Measurements from ENCODE around the gene SLC6A17. TPM values are rescaled to one million over a fixed set of nuclear protein-coding genes. Genes with fewer than 3 reads are reported as not detected.

SLC6A17 gene
- total and polyA plus RNA-seq, 2 donors: under 0.01 to 0.30 TPM

GRCh38 chr1:110243574-110243973, 93.3 kb downstream of the SLC6A17 start:
- Histone ChIP-seq H3K4me1 (ENCODE audit: control insufficient read depth in 2 of 2, insufficient read depth in 2 of 2, low read length in 2 of 2) (peaks cover 0 to 10% of the 10 kb centered on the region in 2 donors), H3K36me3 (ENCODE audit: control insufficient read depth in 2 of 2, insufficient read depth in 2 of 2, low read length in 1 of 2) (no peaks in the 10 kb centered on the region), H3K4me3 (ENCODE audit: low read length in 2 of 2) (no peak overlapping the region), H3K27ac (ENCODE audit: low read depth in 1 of 2, low read length in 1 of 2) (no peak overlapping the region), H3K27me3 (ENCODE audit: control insufficient read depth in 2 of 2, insufficient read depth in 1 of 2, low read length in 1 of 2) (peaks cover 0 to 2% of the 10 kb centered on the region in 2 donors), H3K9me3 (ENCODE audit: control insufficient read depth in 2 of 2, insufficient read depth in 1 of 2, low read length in 1 of 2) (no peaks in the 10 kb centered on the region)
- DNase-seq (ENCODE audit: low read depth in 6 of 9, low spot score in 9 of 9): peak in 5 of 9 donors; percentile 16 to 49 (median 26)
- 9% methylated on average over 9 of the region's 9 CpGs for WGBS

- 91% methylated on average over 9 of the region's 9 CpGs for WGBS
- H3K4me1 ChIP-seq (ENCODE audit: control insufficient read depth in 2 of 2, insufficient read depth in 2 of 2, low read length in 2 of 2): peaks cover 0 to 10% of the 10 kb centered on the region in 2 donors
- H3K27me3 ChIP-seq (ENCODE audit: control insufficient read depth in 2 of 2, insufficient read depth in 1 of 2, low read length in 1 of 2): no peaks in the 10 kb centered on the region
- no peak overlapping the region for H3K27ac ChIP-seq (ENCODE audit: low read depth in 1 of 2, low read length in 1 of 2)
- no peak overlapping the region for H3K4me3 ChIP-seq (ENCODE audit: low read length in 2 of 2)
- no peaks in the 10 kb centered on the region for H3K36me3 ChIP-seq (ENCODE audit: control insufficient read depth in 2 of 2, insufficient read depth in 2 of 2, low read length in 1 of 2)
- H3K9me3 ChIP-seq (ENCODE audit: control insufficient read depth in 2 of 2, insufficient read depth in 1 of 2, low read length in 1 of 2): no peaks in the 10 kb centered on the region
- no peak for DNase-seq (ENCODE audit: low read depth in 6 of 9, low spot score in 9 of 9)
Measured at GRCh38 chr1:110245876-110246620, 95.8 kb downstream of the SLC6A17 start.

DNA sequence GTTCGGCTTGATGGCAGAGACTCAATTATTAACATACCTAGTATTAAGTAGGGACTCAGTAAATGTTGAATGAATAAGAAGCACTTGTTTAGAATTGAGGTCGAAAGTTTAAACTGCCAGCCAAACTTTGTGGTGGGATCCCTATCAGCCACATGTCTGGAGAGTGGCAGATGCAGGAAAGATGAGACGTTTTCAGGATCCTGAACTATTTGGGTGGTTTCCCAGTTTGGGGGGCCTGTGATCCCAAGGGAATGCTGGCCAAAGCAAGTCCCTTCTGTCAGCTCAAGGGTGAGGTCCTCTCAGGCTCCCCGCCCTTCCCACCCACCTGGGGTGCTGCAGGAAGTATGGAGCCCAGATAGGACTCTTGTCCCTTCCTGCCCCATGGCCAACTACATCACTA, 98.5 kb downstream of the SLC6A17 start:
- Histone ChIP-seq H3K4me3 (ENCODE audit: low read length in 2 of 2) (no peak overlapping the region), H3K9me3 (ENCODE audit: control insufficient read depth in 2 of 2, insufficient read depth in 1 of 2, low read length in 1 of 2) (no peaks in the 10 kb centered on the region), H3K27ac (ENCODE audit: low read depth in 1 of 2, low read length in 1 of 2) (no peak overlapping the region), H3K27me3 (ENCODE audit: control insufficient read depth in 2 of 2, insufficient read depth in 1 of 2, low read length in 1 of 2) (no peaks in the 10 kb centered on the region), H3K36me3 (ENCODE audit: control insufficient read depth in 2 of 2, insufficient read depth in 2 of 2, low read length in 1 of 2) (no peaks in the 10 kb centered on the region), H3K4me1 (ENCODE audit: control insufficient read depth in 2 of 2, insufficient read depth in 2 of 2, low read length in 2 of 2) (peaks cover 0 to 4% of the 10 kb centered on the region in 2 donors)
- 87% methylated on average over 4 of the region's 4 CpGs for WGBS
- no peak for DNase-seq (ENCODE audit: low read depth in 6 of 9, low spot score in 9 of 9)

DNA sequence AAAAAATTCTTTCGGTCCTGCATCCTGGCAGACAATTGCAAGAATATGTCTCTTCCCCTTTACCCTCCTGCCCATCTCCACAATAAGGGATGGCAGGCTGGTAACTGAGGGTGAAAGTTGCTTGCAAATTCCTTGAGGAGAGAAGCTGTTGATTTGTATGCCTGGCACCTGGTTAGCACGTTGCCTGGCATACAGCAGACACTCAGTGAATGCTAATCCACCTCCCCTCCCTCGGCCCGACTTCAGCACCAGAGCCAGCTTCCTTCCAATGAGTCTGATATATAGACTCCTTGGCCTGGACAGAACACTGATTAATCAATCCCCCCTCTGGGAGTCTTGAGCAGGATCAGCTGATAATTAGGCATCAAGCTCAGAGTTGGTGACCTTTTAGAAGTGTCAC, 99.0 kb downstream of the SLC6A17 start:
- 97% methylated on average over 4 of the region's 4 CpGs for WGBS
- H3K9me3 ChIP-seq (ENCODE audit: control insufficient read depth in 2 of 2, insufficient read depth in 1 of 2, low read length in 1 of 2): no peaks in the 10 kb centered on the region

DNA sequence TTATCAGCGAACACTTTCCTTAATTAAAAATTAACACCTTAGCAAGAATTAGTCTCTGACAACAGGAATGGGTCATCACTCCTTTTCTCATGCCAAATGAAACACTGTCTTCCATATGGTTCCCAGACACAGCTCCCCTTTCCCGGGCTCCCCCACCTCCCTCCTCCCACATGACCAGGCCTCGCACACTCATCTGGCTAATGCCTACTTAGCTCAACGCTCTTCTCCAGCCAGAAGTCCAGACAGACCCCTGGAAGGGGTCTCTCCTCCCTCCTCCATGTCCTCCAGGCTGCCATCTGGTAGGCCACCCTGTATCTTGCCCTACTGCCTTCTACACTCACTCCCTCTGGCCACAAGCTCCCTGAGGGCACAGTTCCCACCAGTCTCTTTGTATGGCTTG, 99.7 kb downstream of the SLC6A17 start:
- 87% methylated on average over 4 of the region's 4 CpGs for WGBS
- DNase-seq (ENCODE audit: low read depth in 6 of 9, low spot score in 9 of 9): no peak
- Histone ChIP-seq H3K9me3 (ENCODE audit: control insufficient read depth in 2 of 2, insufficient read depth in 1 of 2, low read length in 1 of 2) (no peaks in the 10 kb centered on the region), H3K4me1 (ENCODE audit: control insufficient read depth in 2 of 2, insufficient read depth in 2 of 2, low read length in 2 of 2) (no peaks in the 10 kb centered on the region), H3K27me3 (ENCODE audit: control insufficient read depth in 2 of 2, insufficient read depth in 1 of 2, low read length in 1 of 2) (no peaks in the 10 kb centered on the region), H3K4me3 (ENCODE audit: low read length in 2 of 2) (no peak overlapping the region), H3K27ac (ENCODE audit: low read depth in 1 of 2, low read length in 1 of 2) (no peak overlapping the region), H3K36me3 (ENCODE audit: control insufficient read depth in 2 of 2, insufficient read depth in 2 of 2, low read length in 1 of 2) (no peaks in the 10 kb centered on the region)

More for the DNA sequence above, 99.0 kb downstream of the SLC6A17 start:
- Histone ChIP-seq H3K36me3 (ENCODE audit: control insufficient read depth in 2 of 2, insufficient read depth in 2 of 2, low read length in 1 of 2) (no peaks in the 10 kb centered on the region), H3K4me3 (ENCODE audit: low read length in 2 of 2) (no peak overlapping the region), H3K27me3 (ENCODE audit: control insufficient read depth in 2 of 2, insufficient read depth in 1 of 2, low read length in 1 of 2) (no peaks in the 10 kb centered on the region), H3K4me1 (ENCODE audit: control insufficient read depth in 2 of 2, insufficient read depth in 2 of 2, low read length in 2 of 2) (no peaks in the 10 kb centered on the region), H3K27ac (ENCODE audit: low read depth in 1 of 2, low read length in 1 of 2) (no peak overlapping the region)
- no peak for DNase-seq (ENCODE audit: low read depth in 6 of 9, low spot score in 9 of 9)

GRCh38 chr1:110250749-110251148, 100.5 kb downstream of the SLC6A17 start:
- Histone ChIP-seq H3K36me3 (ENCODE audit: control insufficient read depth in 2 of 2, insufficient read depth in 2 of 2, low read length in 1 of 2) (no peaks in the 10 kb centered on the region), H3K4me3 (ENCODE audit: low read length in 2 of 2) (no peak overlapping the region), H3K27me3 (ENCODE audit: control insufficient read depth in 2 of 2, insufficient read depth in 1 of 2, low read length in 1 of 2) (no peaks in the 10 kb centered on the region), H3K9me3 (ENCODE audit: control insufficient read depth in 2 of 2, insufficient read depth in 1 of 2, low read length in 1 of 2) (no peaks in the 10 kb centered on the region), H3K4me1 (ENCODE audit: control insufficient read depth in 2 of 2, insufficient read depth in 2 of 2, low read length in 2 of 2) (no peaks in the 10 kb centered on the region), H3K27ac (ENCODE audit: low read depth in 1 of 2, low read length in 1 of 2) (no peak overlapping the region)
- DNase-seq (ENCODE audit: low read depth in 6 of 9, low spot score in 9 of 9): no peak
- WGBS: 73% methylated on average over 2 of the region's 2 CpGs

Other genes with a start within 250 kb of the SLC6A17 start
- gene CSF1, start 239.6 kb upstream of the SLC6A17 start, total RNA-seq: 5.6 TPM
- gene CSF1, start 239.6 kb upstream of the SLC6A17 start, polyA plus RNA-seq: 11.1 TPM
- gene AHCYL1, start 165.7 kb upstream of the SLC6A17 start, total RNA-seq: 19.3 TPM
- 33.7 TPM for gene AHCYL1, start 165.7 kb upstream of the SLC6A17 start, polyA plus RNA-seq
- gene STRIP1, start 115.9 kb upstream of the SLC6A17 start, total RNA-seq: 21.6 TPM
- 20.8 TPM for gene STRIP1, start 115.9 kb upstream of the SLC6A17 start, polyA plus RNA-seq
- gene ALX3, start 79.8 kb upstream of the SLC6A17 start, total RNA-seq: 0.14 TPM
- 0.16 TPM for gene ALX3, start 79.8 kb upstream of the SLC6A17 start, polyA plus RNA-seq
- not detected for gene UBL4B, start 38.1 kb upstream of the SLC6A17 start, total RNA-seq
- gene UBL4B, start 38.1 kb upstream of the SLC6A17 start, polyA plus RNA-seq: 0.11 TPM
- gene KCNC4, start 59.8 kb downstream of the SLC6A17 start, total RNA-seq: 3.0 TPM
- 4.0 TPM for gene KCNC4, start 59.8 kb downstream of the SLC6A17 start, polyA plus RNA-seq
- gene RBM15, start 188.9 kb downstream of the SLC6A17 start, total RNA-seq: 26.0 TPM
- 5.6 TPM for gene RBM15, start 188.9 kb downstream of the SLC6A17 start, polyA plus RNA-seq
- gene SLC16A4, start 240.5 kb downstream of the SLC6A17 start, total RNA-seq: 0.71 TPM
- 2.8 TPM for gene SLC16A4, start 240.5 kb downstream of the SLC6A17 start, polyA plus RNA-seq

All from thymus (tissue), 11 donors.